Midbrain (tissue), 1 donor: ENCODE measurements around the gene LINGO4.
A peak's percentile ranks its signal among the peaks of the same experiment; 100 is the strongest.

ENCODE experiments used
- DNase-seq: peaks from one replicate; lab custom pipeline; 2025; lab: John Stamatoyannopoulos, UW

LINGO4 gene

GRCh38 chr1:151834239-151834638 lies 29.0 kb upstream of the LINGO4 start:
- no peak for DNase-seq

GRCh38 chr1:151833172-151833900 lies 28.1 kb upstream of the LINGO4 start:
- DNase-seq, result no peak

- DNase-seq, result peak; percentile 65
These were observed 27.2 kb upstream of the LINGO4 start for GRCh38 chr1:151832318-151832980.

- no peak for DNase-seq
These were observed 26.4 kb upstream of the LINGO4 start, which contains the start of gene RORC for GRCh38 chr1:151831605-151832004. Gene RORC (minus strand): TSS chr1:151831802. CDS start chr1:151831764, 38 bp downstream.

GRCh38 chr1:151831256-151831591 lies 26.0 kb upstream of the LINGO4 start:
- no peak for DNase-seq

- DNase-seq, result no peak
These were observed 24.8 kb upstream of the LINGO4 start for GRCh38 chr1:151830055-151830454.

- DNase-seq, result no peak
These were observed 24.3 kb upstream of the LINGO4 start for GRCh38 chr1:151829352-151830046.

- DNase-seq, result no peak
These were observed 23.7 kb upstream of the LINGO4 start for GRCh38 chr1:151828921-151829320.

GRCh38 chr1:151827853-151828252 lies 22.6 kb upstream of the LINGO4 start:
- DNase-seq, result no peak

- DNase-seq, result no peak
These were observed 20.8 kb upstream of the LINGO4 start for GRCh38 chr1:151825751-151826660.

- DNase-seq, result no peak
These were observed 20.0 kb upstream of the LINGO4 start for GRCh38 chr1:151825204-151825603.

GRCh38 chr1:151823175-151823574 lies 18.0 kb upstream of the LINGO4 start:
- DNase-seq, result no peak

- DNase-seq, result no peak
These were observed 17.2 kb upstream of the LINGO4 start for GRCh38 chr1:151822404-151822803.

GRCh38 chr1:151820940-151821339 lies 15.7 kb upstream of the LINGO4 start:
- DNase-seq, result no peak

GRCh38 chr1:151819976-151820623 lies 14.9 kb upstream of the LINGO4 start:
- no peak for DNase-seq

- DNase-seq, result no peak
These were observed 14.1 kb upstream of the LINGO4 start for GRCh38 chr1:151819227-151819835.

- no peak for DNase-seq
These were observed 12.1 kb upstream of the LINGO4 start for GRCh38 chr1:151817353-151817730.

- DNase-seq, result no peak
These were observed 11.5 kb upstream of the LINGO4 start for GRCh38 chr1:151816548-151817352.

GRCh38 chr1:151815716-151816327 lies 10.6 kb upstream of the LINGO4 start:
- DNase-seq, result no peak
